Activated CD8-positive, alpha-beta T cell treated with anti-CD3 and anti-CD28 coated beads, Interleukin-2, amount 10 ng/mL, durations not matched to agents 7 days and 5 days (primary cell): ENCODE results near the gene ALDH1B1. TPM values are rescaled to one million over a fixed set of nuclear protein-coding genes. Genes with fewer than 3 reads are reported as not detected.
A peak's percentile ranks its signal among the peaks of the same experiment; 100 is the strongest.

Experiments used
- ATAC-seq: fragments of 150-1000 bp; cut with Tn5 transposase; one replicate; pipeline ENCODE4 v1.10.0; 2021; ENCODE audit warnings: moderate library complexity
- CTCF ChIA-PET: fragments of 350-600 bp; sonication (Branson Sonifier 250); formaldehyde crosslinking; loops from one replicate; lab custom pipeline; 2021; ENCODE audit warnings: antibody characterized with exemption; lab: Charles Lee
- POLR2A ChIA-PET: fragments of 350-600 bp; sonication (Branson Sonifier 250); formaldehyde crosslinking; loops from one replicate; lab custom pipeline; 2021; ENCODE audit warnings: antibody characterized with exemption; lab: Charles Lee
- DNase-seq: peaks from one replicate; pipeline ENCODE4 v3.0.0-alpha.2; 2020
- H3K27ac Mint-ChIP-seq: one replicate; pipeline ENCODE4 v1.8.0; 2021; ENCODE audit warnings: mild to moderate bottlenecking, mixed read lengths
- H3K27me3 Mint-ChIP-seq: one replicate; pipeline ENCODE4 v1.8.0; 2021; ENCODE audit warnings: low read depth, mixed read lengths
- H3K36me3 Mint-ChIP-seq: one replicate; pipeline ENCODE4 v1.8.0; 2021; ENCODE audit warnings: low read depth, mixed read lengths
- H3K4me1 Mint-ChIP-seq: one replicate; pipeline ENCODE4 v1.8.0; 2021; ENCODE audit warnings: low read depth, mixed read lengths
- H3K4me3 Mint-ChIP-seq: one replicate; pipeline ENCODE4 v1.8.0; 2021; ENCODE audit warnings: mild to moderate bottlenecking, mixed read lengths
- H3K9me3 Mint-ChIP-seq: one replicate; pipeline ENCODE4 v1.8.0; 2022; ENCODE audit warnings: mixed read lengths; ENCODE audit not compliant: insufficient read depth
- total RNA-seq, 2 experiments: library from RNA; stranded (reverse); gene quantifications; one replicate each; pipeline ENCODE4 v1.2.3, GENCODE V29; 2021

ALDH1B1 gene
- 10 to 100 TPM; 14.7 to 16.3 TPM for total RNA-seq

DNA sequence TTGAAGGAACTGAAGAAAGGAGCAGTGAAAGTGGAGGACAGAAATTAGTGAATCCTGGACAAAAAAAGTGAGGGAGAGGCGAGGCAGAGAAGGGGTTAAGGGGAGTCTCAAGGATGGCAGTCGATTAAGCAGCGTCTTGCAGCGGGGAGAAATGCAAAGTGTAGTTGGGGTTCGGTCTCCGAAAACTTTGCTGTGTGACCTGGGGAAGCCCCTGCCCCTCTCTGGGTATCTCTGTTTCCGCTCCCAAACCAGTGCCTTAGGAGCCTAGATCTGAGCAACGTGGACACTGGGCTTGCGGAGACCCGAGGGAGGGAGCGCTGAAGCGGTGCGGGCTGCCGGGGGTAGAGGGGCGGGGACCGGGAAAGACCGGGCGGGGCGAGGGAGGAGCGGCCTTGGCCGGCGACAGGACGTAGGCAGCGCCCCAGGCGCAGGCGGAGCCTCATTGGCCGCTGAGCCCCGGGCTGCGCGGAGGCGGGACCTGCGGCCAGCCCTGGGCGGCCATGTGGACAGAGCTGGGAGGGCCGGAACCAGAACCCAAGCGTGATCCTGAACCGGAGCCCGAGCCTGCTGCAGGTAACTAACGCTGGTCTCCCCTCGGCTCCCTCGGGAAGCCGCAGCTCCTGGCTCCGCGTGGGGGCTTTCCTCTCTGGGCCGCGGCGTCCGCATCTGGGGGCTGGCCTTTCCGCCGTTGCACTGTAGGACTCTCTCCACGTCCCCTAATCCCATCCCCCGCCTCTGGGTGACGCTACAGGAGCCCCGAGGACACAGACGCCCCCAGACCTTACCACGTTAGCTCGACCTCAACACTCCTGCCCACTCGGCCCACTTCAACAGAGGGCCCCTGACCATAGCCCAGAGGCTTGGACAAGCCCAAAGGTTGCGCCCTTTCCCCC lies at the start of gene ALDH1B1:
TSS of gene ALDH1B1 (plus strand) at position 468 of the 893 bp plus-strand sequence. CDS start 3,047 bp downstream, outside the sequence.
- Mint-ChIP-seq H3K27me3 (peaks cover 14% of the 10 kb centered on the region), H3K4me3 (peak within 1 kb of the TSS; percentile 93), H3K36me3 (peaks cover 27% of the 10 kb centered on the region), H3K27ac (peak within 1 kb of the TSS; percentile 86), H3K4me1 (peaks cover 16% of the 10 kb centered on the region), H3K9me3 (no peaks in the 10 kb centered on the region)
- POLR2A ChIA-PET, result no interaction called here
- peak; percentile 74 for DNase-seq
- CTCF ChIA-PET, result interaction anchor here (0.7 to 1.5 kb wide), 4 partner anchors 9 to 479 kb away, joined by 3 to 7 read pairs (median 4); no protein-coding TSS in a partner anchor
- peak; percentile 99 for ATAC-seq

DNA sequence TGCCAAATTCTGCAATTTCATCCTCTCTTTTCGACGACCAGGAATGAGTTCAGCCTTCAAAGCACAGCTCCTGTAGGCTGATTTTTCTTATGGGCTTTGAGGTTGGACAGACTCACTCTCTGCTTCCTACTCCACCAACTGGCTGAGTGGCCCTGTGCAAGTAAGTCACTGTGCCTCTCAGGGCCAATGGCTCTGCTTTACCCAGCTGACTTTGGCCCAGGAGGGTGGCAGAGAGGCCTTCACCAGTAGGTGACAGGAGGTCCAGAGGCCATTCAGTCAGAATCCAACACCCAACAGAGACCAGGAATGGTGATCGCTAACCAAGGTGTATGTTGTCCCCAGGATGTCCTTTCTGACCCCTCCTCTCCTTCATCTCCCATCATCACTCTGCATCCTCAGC lies 49.5 kb upstream of the ALDH1B1 start:
- no peak overlapping the region for H3K27ac Mint-ChIP-seq
- ATAC-seq (no peak), DNase-seq (no peak)
- ChIA-PET CTCF (no interaction called here), POLR2A (no interaction called here)
- H3K4me1 Mint-ChIP-seq, result peaks cover 16% of the 10 kb centered on the region
- no peak overlapping the region for H3K4me3 Mint-ChIP-seq
- peaks cover 3% of the 10 kb centered on the region for H3K27me3 Mint-ChIP-seq
- H3K9me3 Mint-ChIP-seq, result no peaks in the 10 kb centered on the region
- no peaks in the 10 kb centered on the region for H3K36me3 Mint-ChIP-seq

DNA sequence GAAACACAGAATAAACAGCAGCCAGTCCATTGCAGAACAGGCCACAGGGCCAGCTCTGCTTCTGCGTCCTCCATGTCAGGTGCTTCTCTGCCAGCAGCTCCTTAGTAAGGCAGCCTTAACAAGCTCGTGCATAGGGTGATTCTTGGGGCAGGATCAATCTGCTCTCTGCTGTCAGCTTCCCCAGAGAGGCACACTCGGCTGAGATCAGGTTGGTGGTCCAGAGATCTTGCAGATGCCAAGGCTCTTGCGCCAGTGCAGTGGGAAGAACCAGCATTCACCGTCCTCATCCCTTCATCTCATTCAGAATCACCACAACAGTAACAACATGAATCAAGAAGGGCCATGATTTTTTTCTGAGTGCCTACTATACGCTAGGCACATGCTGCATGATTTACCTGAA lies 49.0 kb upstream of the ALDH1B1 start:
- no peaks in the 10 kb centered on the region for H3K36me3 Mint-ChIP-seq
- no peak overlapping the region for H3K4me3 Mint-ChIP-seq
- CTCF ChIA-PET, result no interaction called here

DNA sequence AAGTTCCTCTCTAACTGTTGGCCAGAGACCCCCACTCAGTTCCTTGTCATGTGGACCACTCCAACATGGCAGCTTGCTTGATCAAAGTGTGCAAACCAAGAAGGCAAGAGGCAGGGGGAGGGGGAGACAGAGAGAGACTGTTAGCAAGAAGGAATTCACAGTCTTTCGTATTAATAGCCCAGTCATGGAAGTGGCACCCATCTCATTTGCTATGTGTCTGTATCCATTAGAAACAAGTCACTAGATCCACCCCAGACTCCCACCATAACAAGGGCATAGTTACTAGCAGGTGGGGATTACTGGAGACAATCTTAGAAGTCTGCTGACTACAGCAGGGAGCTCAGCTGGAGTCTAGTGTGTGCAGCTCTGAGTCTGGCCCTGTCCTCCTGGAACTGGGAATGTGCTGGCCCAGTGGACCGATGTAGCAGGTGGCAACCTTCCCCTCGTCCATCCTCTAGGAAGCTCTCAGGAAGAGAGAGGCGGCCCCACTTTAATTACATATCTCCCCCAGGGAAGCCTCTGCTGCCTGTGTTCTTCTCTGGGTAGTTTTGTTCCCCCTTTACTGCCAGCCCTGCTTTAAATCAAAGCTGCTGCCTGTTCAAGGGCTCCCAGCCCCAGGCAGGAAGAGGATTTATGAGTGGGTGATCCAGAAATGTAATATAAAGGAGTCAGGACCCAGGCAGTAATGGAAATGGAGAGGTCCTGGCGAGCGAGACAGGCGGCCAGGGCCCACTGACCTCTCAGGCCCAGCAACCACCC lies 47.8 kb upstream of the ALDH1B1 start:
- no peaks in the 10 kb centered on the region for H3K9me3 Mint-ChIP-seq
- peaks cover 7% of the 10 kb centered on the region for H3K4me1 Mint-ChIP-seq
- DNase-seq, result no peak
- ChIA-PET POLR2A (no interaction called here), CTCF (no interaction called here)
- H3K27me3 Mint-ChIP-seq, result peaks cover 10% of the 10 kb centered on the region
- no peak overlapping the region for H3K27ac Mint-ChIP-seq
- no peak overlapping the region for H3K4me3 Mint-ChIP-seq
- H3K36me3 Mint-ChIP-seq, result no peaks in the 10 kb centered on the region
- ATAC-seq, result no peak

More for the DNA sequence above, 49.0 kb upstream of the ALDH1B1 start:
- ATAC-seq (no peak), DNase-seq (no peak)
- POLR2A ChIA-PET, result no interaction called here
- Mint-ChIP-seq H3K4me1 (peaks cover 14% of the 10 kb centered on the region), H3K9me3 (no peaks in the 10 kb centered on the region), H3K27me3 (peaks cover 3% of the 10 kb centered on the region), H3K27ac (no peak overlapping the region)

DNA sequence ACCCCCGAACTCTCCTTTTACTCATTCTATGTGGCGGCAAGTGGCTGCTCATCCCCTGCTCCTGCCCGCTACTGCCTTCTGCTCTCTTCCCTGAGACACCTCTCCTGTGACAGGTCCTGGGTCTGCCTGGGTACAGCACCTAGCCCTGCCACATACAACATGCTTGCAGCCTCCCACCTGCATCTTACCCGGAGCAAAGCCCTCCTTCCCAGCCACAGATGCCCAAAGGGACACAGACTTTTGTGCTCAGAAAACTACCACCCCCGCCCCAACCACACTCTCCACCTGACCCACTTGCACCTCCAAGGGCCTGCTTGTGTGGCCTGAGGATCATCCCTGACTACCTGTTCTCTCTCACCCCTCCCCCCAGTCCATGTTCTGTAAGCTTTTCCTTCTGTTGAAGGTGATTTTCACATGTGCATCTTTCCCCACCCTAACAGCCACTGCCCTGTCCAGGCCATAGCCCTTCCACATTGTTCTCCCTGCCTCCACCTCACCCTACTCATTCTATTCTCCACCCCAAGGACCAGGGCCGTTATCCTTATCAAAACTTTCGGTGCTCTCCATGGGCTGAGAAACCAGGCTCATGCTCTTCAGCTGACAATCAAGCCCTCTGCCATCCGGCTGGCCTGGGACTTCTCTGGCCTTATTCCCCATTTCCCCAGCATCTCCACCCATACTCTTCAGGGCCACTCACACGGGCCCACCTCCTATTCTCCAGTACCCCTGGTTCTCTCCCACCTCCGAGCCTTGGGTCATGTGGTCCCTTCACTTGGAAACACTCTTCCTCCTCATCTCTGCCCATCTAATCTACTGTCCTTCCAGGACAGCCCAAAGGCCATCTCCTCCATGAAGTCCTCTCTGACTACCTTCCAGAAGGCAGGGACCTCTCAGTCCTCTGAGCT lies 46.4 kb upstream of the ALDH1B1 start:
- Mint-ChIP-seq H3K36me3 (no peaks in the 10 kb centered on the region), H3K27me3 (peaks cover 12% of the 10 kb centered on the region), H3K27ac (no peak overlapping the region), H3K4me3 (no peak overlapping the region), H3K9me3 (no peaks in the 10 kb centered on the region), H3K4me1 (peaks cover 7% of the 10 kb centered on the region)
- ATAC-seq, result no peak
- no peak for DNase-seq
- CTCF ChIA-PET, result interaction anchor here (0.5 kb wide), 1 partner anchor 521 kb away, joined by 3 read pairs; no protein-coding TSS in a partner anchor
- POLR2A ChIA-PET, result no interaction called here

DNA sequence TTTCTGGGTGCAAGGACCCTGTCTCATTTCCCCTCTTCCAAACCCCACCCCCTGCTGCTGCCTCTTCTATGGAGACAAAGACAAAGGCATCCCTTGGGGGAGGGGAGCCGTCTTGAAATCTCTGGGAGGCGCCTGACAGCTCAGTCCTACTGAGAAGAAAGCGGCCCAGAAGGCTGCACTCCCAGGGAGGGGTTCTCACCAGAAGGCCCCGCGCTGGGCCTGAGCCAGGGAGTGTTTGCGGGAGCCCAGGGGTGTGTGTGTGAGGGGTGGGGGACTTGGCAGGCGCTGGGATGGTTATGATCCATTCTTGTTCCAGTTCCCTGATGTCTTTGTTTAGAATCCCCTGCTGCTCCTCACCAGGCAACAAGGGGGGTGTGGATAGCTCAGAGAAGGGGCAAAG lies 45.7 kb upstream of the ALDH1B1 start:
- CTCF ChIA-PET, result no interaction called here

DNA sequence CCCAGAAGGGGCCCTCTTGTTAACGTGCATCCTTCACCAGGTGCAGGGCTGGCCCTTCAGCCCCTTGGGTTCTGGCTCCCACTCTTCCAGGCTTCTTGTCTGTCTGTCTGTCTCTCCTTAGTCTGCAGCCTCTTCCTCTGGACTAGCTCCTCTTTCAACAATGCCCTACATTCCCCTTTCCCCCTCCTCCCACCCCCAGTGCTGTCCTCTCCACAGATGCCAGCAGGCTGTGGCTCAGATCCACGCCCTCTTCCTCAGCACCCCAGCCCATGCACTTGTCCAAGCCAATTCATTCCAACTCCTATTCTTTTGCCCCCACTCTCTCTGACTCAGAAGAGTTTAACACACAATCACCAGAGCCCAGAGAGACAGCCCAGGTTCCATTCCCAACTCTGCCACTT lies 45.2 kb upstream of the ALDH1B1 start:
- CTCF ChIA-PET, result no interaction called here
- POLR2A ChIA-PET, result no interaction called here
- Mint-ChIP-seq H3K4me3 (no peak overlapping the region), H3K36me3 (no peaks in the 10 kb centered on the region), H3K4me1 (peaks cover 6% of the 10 kb centered on the region), H3K27me3 (peaks cover 16% of the 10 kb centered on the region), H3K27ac (no peak overlapping the region), H3K9me3 (no peaks in the 10 kb centered on the region)
- DNase-seq (no peak), ATAC-seq (no peak)

More for the DNA sequence above, 45.7 kb upstream of the ALDH1B1 start:
- no peak for DNase-seq
- no peaks in the 10 kb centered on the region for H3K36me3 Mint-ChIP-seq
- no peak overlapping the region for H3K27ac Mint-ChIP-seq
- H3K4me1 Mint-ChIP-seq, result peaks cover 7% of the 10 kb centered on the region
- no peaks in the 10 kb centered on the region for H3K9me3 Mint-ChIP-seq
- ATAC-seq, result no peak
- no peak overlapping the region for H3K4me3 Mint-ChIP-seq
- peaks cover 16% of the 10 kb centered on the region for H3K27me3 Mint-ChIP-seq
- POLR2A ChIA-PET, result no interaction called here

DNA sequence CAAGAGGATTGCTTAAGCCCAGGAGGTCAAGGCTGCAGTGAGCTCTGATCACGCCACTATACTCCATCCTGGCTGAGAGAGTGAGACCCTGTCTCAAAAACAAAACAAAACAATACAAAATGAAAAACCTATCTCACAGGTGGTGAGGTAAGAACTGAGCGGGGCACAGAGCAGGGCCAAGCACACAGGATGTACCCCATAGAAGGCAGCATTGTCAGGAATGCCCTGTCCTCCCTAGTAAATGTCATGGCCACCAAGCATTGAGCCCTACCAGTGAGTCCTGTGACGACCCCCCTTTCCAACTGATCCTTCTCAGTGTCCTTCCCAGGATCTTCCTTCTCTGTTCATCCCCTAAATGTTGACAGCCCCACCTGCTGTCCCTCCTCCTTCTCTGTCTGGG lies 44.6 kb upstream of the ALDH1B1 start:
- Mint-ChIP-seq H3K27ac (no peak overlapping the region), H3K9me3 (no peaks in the 10 kb centered on the region), H3K4me3 (no peak overlapping the region), H3K36me3 (no peaks in the 10 kb centered on the region), H3K4me1 (no peaks in the 10 kb centered on the region), H3K27me3 (peaks cover 16% of the 10 kb centered on the region)
- ChIA-PET POLR2A (no interaction called here), CTCF (no interaction called here)
- ATAC-seq (no peak), DNase-seq (no peak)

DNA sequence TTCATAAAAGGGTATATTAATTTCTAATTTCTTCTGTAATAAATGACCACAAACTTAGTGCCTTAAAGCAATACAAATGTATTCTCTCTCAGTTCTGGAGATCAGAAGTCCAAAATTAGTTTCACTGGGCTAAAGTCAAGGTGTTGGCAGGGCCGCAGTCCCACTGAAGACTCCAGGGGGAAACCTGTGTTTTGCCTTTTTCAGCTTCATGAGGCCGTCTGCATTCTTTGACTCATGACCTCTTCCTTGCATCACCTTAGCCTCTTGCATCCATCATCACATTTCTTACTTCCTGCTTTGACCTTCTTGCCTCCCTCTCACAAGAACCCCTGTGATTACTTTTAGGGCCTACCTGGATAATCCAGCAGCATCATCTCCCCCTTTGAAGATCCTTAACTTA lies 42.0 kb upstream of the ALDH1B1 start:
- ChIA-PET CTCF (no interaction called here), POLR2A (no interaction called here)
- ATAC-seq, result no peak
- Mint-ChIP-seq H3K27me3 (peaks cover 16% of the 10 kb centered on the region), H3K4me3 (no peak overlapping the region), H3K4me1 (no peaks in the 10 kb centered on the region), H3K36me3 (no peaks in the 10 kb centered on the region), H3K9me3 (no peaks in the 10 kb centered on the region), H3K27ac (no peak overlapping the region)
- DNase-seq, result no peak

DNA sequence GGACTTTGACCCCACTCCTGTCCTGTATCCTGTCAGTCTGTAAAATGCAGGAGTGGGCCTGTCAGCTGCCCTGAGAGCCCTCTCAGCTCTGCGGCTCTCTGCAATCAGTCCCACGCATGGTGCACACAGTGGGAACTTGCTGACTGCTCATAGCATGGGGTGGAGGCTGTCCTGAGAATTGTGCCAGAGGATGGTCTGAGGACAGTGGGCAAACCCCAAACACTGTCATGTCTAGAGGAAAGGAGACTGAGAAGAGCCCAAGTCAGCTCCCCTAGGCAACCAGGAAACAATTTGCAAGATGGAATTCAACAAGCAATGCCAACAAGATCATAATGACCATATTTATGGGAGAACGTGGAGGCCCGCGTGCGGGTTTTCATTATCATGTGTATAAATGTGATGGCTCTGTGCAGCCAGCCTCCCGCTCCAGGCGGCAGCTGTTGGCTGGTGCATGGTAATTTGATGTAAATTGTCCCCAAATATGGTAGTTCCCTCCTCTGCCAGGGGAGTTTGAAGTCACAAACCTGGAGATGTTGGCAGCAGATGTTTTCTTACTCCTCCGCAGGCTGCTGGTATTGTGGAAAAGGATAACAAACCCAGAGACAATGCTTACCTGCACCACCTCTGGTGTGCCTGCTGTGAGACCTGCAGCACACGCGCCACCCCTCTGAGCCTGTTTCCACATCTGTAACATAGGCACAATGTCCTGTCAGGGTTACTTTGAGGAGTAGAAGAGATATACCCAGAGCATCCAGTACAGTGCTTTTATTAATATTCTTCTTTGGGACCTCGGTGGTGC lies 39.8 kb upstream of the ALDH1B1 start:
- no peak overlapping the region for H3K4me3 Mint-ChIP-seq
- H3K27me3 Mint-ChIP-seq, result peaks cover 16% of the 10 kb centered on the region
- H3K36me3 Mint-ChIP-seq, result no peaks in the 10 kb centered on the region
- ChIA-PET POLR2A (no interaction called here), CTCF (no interaction called here)
- no peaks in the 10 kb centered on the region for H3K4me1 Mint-ChIP-seq
- DNase-seq, result no peak
- no peaks in the 10 kb centered on the region for H3K9me3 Mint-ChIP-seq
- no peak overlapping the region for H3K27ac Mint-ChIP-seq
- ATAC-seq, result no peak

DNA sequence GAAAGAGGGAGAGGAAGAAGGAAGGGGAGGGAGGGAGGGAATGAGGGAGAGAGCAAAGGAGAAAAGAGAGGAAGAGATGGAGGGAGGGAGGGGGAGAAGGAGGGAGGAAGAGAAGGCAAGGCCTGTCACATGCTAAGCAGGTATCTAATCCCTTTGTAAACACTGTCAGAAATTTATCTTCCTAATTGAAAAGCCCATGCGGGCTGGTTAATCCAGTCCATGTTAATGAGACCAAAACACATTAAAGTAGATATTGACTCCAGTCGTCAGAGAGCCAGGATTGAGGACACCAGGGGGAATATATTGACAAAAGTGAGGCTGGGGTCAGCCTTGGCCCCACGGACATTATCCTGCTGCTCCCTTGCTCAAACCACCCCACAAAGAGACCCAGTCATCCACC lies 37.4 kb upstream of the ALDH1B1 start:
- Mint-ChIP-seq H3K36me3 (no peaks in the 10 kb centered on the region), H3K4me3 (no peak overlapping the region), H3K27ac (no peak overlapping the region), H3K9me3 (no peaks in the 10 kb centered on the region), H3K4me1 (no peaks in the 10 kb centered on the region), H3K27me3 (peaks cover 5% of the 10 kb centered on the region)
- ChIA-PET POLR2A (no interaction called here), CTCF (no interaction called here)
- DNase-seq, result no peak
- no peak for ATAC-seq
